Measurements from ENCODE around the gene NPLOC4.

The NPLOC4 gene

DNA sequence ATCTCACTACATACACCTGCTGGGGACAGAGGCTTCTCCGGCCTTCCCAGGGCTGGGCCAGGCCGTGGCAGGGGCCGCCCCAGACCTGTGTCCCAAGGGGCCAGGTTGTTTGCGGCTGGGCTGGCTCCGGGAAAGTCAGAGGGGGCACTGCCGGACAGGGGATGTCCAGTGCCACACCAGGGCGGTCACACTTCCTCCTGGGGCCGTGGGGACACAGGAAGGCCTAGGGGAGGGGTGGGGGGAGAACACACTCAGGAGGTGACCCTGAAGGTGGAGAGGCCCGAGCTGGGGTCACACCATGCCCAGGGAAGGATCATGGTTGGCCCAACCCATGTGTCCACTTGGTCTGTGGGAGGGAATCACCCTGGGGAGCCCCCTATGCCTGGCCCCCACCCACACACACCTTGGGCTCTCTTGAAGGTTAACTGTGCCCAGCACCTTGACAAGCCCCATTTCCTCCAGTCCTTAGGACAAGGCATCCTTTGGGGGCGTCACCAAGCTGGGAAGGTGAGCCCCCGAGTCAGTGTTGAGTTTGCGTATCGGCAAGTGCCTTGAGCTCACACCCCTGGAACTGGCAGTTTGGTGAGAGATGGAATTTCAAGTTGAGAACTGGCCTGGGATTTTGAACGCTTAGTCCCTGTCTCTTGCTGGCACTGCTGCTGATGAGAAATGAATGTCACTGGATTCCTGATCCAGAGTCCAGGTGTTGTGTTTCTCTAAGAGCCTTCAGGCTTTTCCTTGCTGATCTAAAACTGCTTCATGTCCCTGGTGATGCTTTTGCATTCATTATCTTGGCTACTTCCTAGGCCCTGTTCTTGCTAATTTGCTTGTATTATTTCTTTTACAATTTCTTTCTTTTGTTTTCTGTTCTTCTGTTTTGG, 116.7 kb downstream of the NPLOC4 start:
- in situ Hi-C loops (cut with HindIII; ENCODE audit: low sequenced_read_pairs), result no loop called here
- no peak overlapping the region for H3K4me3 ChIP-seq (ENCODE audit: low read depth, low read length)
- no peak for DNase-seq (ENCODE audit: low read depth)
- TF ChIP-seq, protein P1, sequence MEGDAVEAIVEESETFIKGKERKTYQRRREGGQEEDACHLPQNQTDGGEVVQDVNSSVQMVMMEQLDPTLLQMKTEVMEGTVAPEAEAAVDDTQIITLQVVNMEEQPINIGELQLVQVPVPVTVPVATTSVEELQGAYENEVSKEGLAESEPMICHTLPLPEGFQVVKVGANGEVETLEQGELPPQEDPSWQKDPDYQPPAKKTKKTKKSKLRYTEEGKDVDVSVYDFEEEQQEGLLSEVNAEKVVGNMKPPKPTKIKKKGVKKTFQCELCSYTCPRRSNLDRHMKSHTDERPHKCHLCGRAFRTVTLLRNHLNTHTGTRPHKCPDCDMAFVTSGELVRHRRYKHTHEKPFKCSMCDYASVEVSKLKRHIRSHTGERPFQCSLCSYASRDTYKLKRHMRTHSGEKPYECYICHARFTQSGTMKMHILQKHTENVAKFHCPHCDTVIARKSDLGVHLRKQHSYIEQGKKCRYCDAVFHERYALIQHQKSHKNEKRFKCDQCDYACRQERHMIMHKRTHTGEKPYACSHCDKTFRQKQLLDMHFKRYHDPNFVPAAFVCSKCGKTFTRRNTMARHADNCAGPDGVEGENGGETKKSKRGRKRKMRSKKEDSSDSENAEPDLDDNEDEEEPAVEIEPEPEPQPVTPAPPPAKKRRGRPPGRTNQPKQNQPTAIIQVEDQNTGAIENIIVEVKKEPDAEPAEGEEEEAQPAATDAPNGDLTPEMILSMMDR (IDR thresholded peaks at IDR 0.05; ENCODE audit: low read depth, low read length, missing control alignments), result no peak

DNA sequence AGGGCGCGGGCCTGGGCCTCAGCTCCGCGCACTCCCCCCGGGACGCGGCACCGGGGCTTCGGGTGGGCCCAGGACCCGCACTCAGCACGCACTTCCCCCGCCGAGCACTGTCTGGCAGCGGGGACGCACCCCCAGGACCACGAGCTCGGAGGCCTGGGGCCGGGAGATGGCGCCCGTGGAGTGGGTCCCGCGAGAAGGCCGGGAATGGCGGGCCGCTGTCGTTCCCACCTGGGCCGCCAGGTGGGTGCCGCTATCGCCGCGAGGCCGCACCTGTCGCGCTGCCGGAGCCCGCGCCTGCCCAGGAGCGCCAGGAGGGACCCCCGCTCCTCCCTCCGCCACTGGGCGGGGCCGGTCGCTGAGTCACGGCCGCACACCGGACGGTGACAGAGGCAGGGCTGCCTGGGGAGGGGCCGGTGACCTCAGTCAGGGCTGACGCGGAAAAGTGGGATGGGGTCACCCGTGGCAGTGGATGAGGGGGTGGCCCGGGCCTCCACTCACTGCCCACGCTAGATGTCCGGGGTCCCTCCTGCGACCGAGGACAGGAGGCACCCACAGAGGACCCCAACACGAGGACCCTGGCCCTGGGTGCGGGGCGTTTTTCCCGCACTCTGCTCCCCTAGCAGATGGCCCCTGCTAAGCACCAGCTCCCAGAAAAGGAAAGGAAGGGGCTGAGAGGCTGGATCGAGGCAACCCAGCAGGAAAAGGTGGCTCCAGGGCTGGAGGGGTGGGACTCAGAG, 117.5 kb downstream of the NPLOC4 start:
- H3K4me3 ChIP-seq (ENCODE audit: low read depth, low read length), result peak overlapping the region; percentile 33
- in situ Hi-C loops (cut with HindIII; ENCODE audit: low sequenced_read_pairs), result loop anchor here (5.0 kb wide), 1 partner anchor 48 kb away; no protein-coding TSS in a partner anchor
- DNase-seq (ENCODE audit: low read depth), result no peak
- TF ChIP-seq, protein P1 (IDR thresholded peaks at IDR 0.05; ENCODE audit: low read depth, low read length, missing control alignments), result peak; percentile 38

DNA sequence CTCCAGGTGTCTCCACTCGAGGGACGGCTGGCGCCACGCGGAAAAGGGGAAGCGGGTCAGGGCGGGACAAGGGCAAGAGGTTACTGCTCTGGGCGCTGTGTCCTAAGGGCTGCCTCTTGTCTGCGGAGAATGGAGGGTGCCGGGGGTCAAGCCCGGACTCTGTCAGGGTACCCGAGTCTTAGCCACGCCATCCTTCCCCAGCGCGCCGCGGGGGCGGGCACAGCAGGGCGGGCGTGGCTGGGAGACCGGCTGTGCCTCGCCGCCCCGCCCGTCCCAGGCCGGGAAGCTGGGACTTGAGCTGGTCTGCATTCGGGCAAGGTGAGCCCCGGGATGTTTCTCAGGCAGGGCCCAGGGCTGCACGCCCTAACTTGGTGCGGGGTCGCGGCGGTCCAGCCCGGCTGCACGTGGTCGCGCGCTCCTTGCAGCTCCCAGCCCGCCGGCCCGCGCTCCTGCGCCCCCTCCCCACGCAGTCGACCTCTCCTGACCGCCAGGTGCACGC, 118.1 kb downstream of the NPLOC4 start:
- DNase-seq (ENCODE audit: low read depth), result no peak
- in situ Hi-C loops (cut with HindIII; ENCODE audit: low sequenced_read_pairs), result loop anchor here (5.0 kb wide), 1 partner anchor 48 kb away; no protein-coding TSS in a partner anchor
- peak overlapping the region; percentile 33 for H3K4me3 ChIP-seq (ENCODE audit: low read depth, low read length)
- TF ChIP-seq, protein P1 (IDR thresholded peaks at IDR 0.05; ENCODE audit: low read depth, low read length, missing control alignments), result no peak

DNA sequence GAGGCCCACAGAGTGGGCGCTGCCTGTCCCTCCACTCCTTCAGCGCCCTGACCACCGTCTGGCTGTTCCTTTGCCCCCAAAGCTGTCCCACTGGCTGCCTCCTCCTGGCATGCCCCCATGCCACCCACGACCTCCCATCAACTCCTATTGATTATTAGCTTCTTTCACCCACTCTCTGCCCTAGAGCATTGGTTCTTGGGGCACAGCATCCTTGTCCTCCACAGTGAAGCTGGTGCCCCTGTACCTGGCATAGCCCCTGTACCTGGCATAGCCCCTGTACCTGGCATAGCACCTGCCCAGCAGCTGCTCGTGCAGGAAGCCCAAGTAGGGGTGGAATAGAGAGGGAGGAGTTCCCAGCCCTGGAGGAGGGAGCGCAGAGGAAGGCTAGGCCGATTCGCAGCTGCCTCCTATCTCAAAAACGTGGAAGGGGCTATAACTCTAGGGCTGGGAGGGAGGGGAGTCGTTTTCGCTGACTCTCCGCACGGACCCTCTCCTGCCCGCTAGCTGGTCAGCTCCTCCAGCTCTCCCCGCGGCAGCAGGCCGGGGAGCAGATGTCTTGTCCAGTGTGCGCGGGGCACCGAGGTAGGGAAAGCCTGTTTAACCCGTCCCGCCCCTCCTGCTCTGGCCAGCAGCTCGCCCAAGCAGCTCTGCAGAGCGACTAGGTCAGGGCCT, 118.7 kb downstream of the NPLOC4 start:
- DNase-seq (ENCODE audit: low read depth), result no peak
- TF ChIP-seq, protein P1 (IDR thresholded peaks at IDR 0.05; ENCODE audit: low read depth, low read length, missing control alignments), result no peak
- H3K4me3 ChIP-seq (ENCODE audit: low read depth, low read length), result peak overlapping the region; percentile 33
- in situ Hi-C loops (cut with HindIII; ENCODE audit: low sequenced_read_pairs), result loop anchor here (5.0 kb wide), 1 partner anchor 49 kb away; no protein-coding TSS in a partner anchor

DNA sequence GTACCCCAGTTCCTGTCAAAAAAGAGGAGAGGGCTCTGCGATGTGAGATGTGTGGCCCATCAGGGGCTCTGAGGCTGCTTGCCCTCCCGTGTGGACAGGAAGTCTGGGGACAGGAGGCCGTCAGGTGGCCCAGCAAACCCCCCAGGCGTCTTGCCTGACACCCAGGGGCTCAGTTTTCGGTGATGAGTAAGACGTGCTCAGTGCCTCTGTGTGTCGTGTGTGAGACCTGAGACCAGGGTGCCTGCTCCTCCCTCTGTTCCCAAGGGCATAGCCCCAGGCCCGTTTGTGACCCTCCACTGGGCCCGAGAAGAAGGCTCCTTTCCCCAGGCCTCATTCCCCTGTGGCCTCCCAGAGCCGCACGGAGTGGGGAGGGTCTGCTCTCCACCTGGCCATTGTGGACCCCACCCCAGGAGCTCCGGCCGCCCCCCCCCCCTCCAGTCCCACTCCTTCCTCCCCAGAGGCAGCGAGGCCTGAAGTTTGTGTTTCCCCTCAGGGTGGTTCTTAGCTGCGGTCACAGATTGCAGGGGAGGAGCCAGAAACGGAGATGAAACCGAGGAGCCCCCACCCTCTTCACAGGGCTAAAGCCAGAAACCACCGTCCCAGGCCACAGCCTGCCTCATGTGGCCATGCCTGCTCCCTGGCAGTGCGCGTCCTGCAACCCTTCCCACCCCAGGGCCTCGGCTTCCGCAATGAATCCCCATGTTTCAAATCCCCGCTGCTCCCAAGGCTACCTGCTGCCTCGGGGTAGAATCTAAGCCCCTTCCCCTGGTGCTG, 119.4 kb downstream of the NPLOC4 start:
- H3K4me3 ChIP-seq (ENCODE audit: low read depth, low read length), result peak overlapping the region; percentile 68
- DNase-seq (ENCODE audit: low read depth), result no peak
- TF ChIP-seq, protein P1 (IDR thresholded peaks at IDR 0.05; ENCODE audit: low read depth, low read length, missing control alignments), result no peak
- in situ Hi-C loops (cut with HindIII; ENCODE audit: low sequenced_read_pairs), result loop anchor here (5.0 kb wide), 1 partner anchor 50 kb away; no protein-coding TSS in a partner anchor
